Breast epithelium (tissue), 4 donors: ENCODE results near the gene FBXO15. TPM values are rescaled to one million over a fixed set of nuclear protein-coding genes. Genes with fewer than 3 reads are reported as not detected.

Experiments used
- DNase-seq, 2 donors: peaks; one replicate each; pipeline ENCODE4 v3.0.0-alpha.2; 2019; ENCODE audit warnings: low spot score in 2 of 2
- H3K27ac ChIP-seq, 2 donors: fragments of 200-600 bp; sonication (generic) in 1 of 2; one replicate each; pipeline ENCODE4 v1.5.1; 2016 to 2019; ENCODE audit warnings: mild to moderate bottlenecking in 1 of 2
- H3K27me3 ChIP-seq, 2 donors: fragments of 200-600 bp; sonication (generic) in 1 of 2; one replicate each; pipeline versions ENCODE4 v1.5.1 to v1.6.0; 2017 to 2019; ENCODE audit warnings: control low read depth in 1 of 2, mild to moderate bottlenecking in 1 of 2
- H3K36me3 ChIP-seq: fragments of 200-600 bp; one replicate; pipeline ENCODE4 v1.5.1; 2019
- H3K4me1 ChIP-seq, 2 donors: fragments of 200-600 bp; sonication (generic); one replicate each; pipeline ENCODE4 v1.5.1; 2016 to 2019; ENCODE audit warnings: control low read depth in 1 of 2
- H3K4me3 ChIP-seq, 3 donors: fragments of 200-600 bp; sonication (generic); 1 replicate in 2 of 3; 2 replicates in 1 of 3; pipeline ENCODE4 v1.5.1; 2016 to 2019; ENCODE audit warnings: mild to moderate bottlenecking in 3 of 3, moderate library complexity in 2 of 3
- H3K9me3 ChIP-seq, 2 donors: fragments of 200-600 bp; sonication (generic) in 1 of 2; one replicate each; pipeline ENCODE4 v1.5.1; 2016 to 2019; ENCODE audit warnings: control low read depth in 1 of 2
- CTCF ChIP-seq, 3 donors: fragments of 450-650 bp; IDR thresholded peaks; one replicate each; pipeline ENCODE4 v1.5.1; 2016 to 2017; ENCODE audit warnings: antibody characterized with exemption in 3 of 3, mild to moderate bottlenecking in 3 of 3, moderate library complexity in 3 of 3
- POLR2A ChIP-seq: fragments of 450-650 bp; IDR thresholded peaks from one replicate; pipeline ENCODE4 v1.6.1; 2016; ENCODE audit warnings: antibody characterized with exemption, mild to moderate bottlenecking, moderate library complexity
- POLR2AphosphoS5 ChIP-seq, 3 donors: sonication (generic); formaldehyde crosslinking; IDR thresholded peaks; one replicate each; pipeline ENCODE4 v1.6.1; 2017; ENCODE audit warnings: antibody characterized with exemption in 3 of 3
- intact Hi-C: fragments of 100-400 bp; cut with DNase I; formaldehyde crosslinking; loops from one replicate; pipeline ENCODE4 v1.15.1; 2023; ENCODE audit warnings: low total_unique reads
- total RNA-seq, 3 donors: library from RNA; depleted of rRNA; stranded (reverse); fragments of >200 nt; gene quantifications; one replicate each; pipeline ENCODE4 v1.1.0, GENCODE V29; 2016

The FBXO15 gene
- total RNA-seq, 3 donors from 2014 or later, result 0.64 to 1.3 (median 0.73) TPM

- TF ChIP-seq POLR2A, result no peak
- TF ChIP-seq CTCF (IDR thresholded peaks at IDR 0.05), result no peak
- TF ChIP-seq POLR2AphosphoS5 (IDR thresholded peaks at IDR 0.05), result no peak
- Histone ChIP-seq H3K4me3 (no peak overlapping the region), H3K27me3 (no peaks in the 10 kb centered on the region), H3K27ac (no peak overlapping the region), H3K36me3 (no peaks in the 10 kb centered on the region), H3K4me1 (peaks cover 0 to 5% of the 10 kb centered on the region in 2 donors), H3K9me3 (no peaks in the 10 kb centered on the region)
- DNase-seq, result no peak
- intact Hi-C loops, result no loop called here
These were observed 6.2 kb upstream of the FBXO15 start for GRCh38 chr18:74153793-74154192.

GRCh38 chr18:74153377-74153776 is 5.7 kb upstream of the FBXO15 start:
- Histone ChIP-seq H3K27ac (no peak overlapping the region), H3K9me3 (no peaks in the 10 kb centered on the region), H3K36me3 (no peaks in the 10 kb centered on the region), H3K4me3 (no peak overlapping the region), H3K4me1 (peaks cover 0 to 5% of the 10 kb centered on the region in 2 donors), H3K27me3 (no peaks in the 10 kb centered on the region)
- TF ChIP-seq POLR2A, result no peak
- TF ChIP-seq POLR2AphosphoS5 (IDR thresholded peaks at IDR 0.05), result no peak
- no peak for TF ChIP-seq CTCF (IDR thresholded peaks at IDR 0.05)
- no peak for DNase-seq
- intact Hi-C loops, result no loop called here

- intact Hi-C loops, result no loop called here
- no peak overlapping the region for H3K27ac ChIP-seq
- H3K27me3 ChIP-seq, result no peaks in the 10 kb centered on the region
- H3K4me1 ChIP-seq, result peaks cover 0 to 5% of the 10 kb centered on the region in 2 donors
- no peaks in the 10 kb centered on the region for H3K36me3 ChIP-seq
- no peak for DNase-seq
- no peaks in the 10 kb centered on the region for H3K9me3 ChIP-seq
- no peak for TF ChIP-seq POLR2AphosphoS5 (IDR thresholded peaks at IDR 0.05)
- no peak for TF ChIP-seq CTCF (IDR thresholded peaks at IDR 0.05)
- no peak for TF ChIP-seq POLR2A
- H3K4me3 ChIP-seq, result no peak overlapping the region
These were observed 5.2 kb upstream of the FBXO15 start for GRCh38 chr18:74152857-74153256.

- DNase-seq, result no peak
- Histone ChIP-seq H3K36me3 (no peaks in the 10 kb centered on the region), H3K4me1 (peaks cover 0 to 5% of the 10 kb centered on the region in 2 donors), H3K4me3 (no peak overlapping the region), H3K9me3 (no peaks in the 10 kb centered on the region), H3K27me3 (no peaks in the 10 kb centered on the region), H3K27ac (no peak overlapping the region)
- TF ChIP-seq POLR2A (no peak), POLR2AphosphoS5 (IDR thresholded peaks at IDR 0.05) (no peak), CTCF (IDR thresholded peaks at IDR 0.05) (no peak)
- intact Hi-C loops, result no loop called here
These were observed 4.6 kb upstream of the FBXO15 start for GRCh38 chr18:74152270-74152669.

- intact Hi-C loops, result no loop called here
- H3K9me3 ChIP-seq, result no peaks in the 10 kb centered on the region
- H3K27me3 ChIP-seq, result no peaks in the 10 kb centered on the region
- H3K36me3 ChIP-seq, result no peaks in the 10 kb centered on the region
- no peak for TF ChIP-seq POLR2AphosphoS5 (IDR thresholded peaks at IDR 0.05)
- no peak for DNase-seq
- no peak overlapping the region for H3K27ac ChIP-seq
- peak overlapping the region in 2 of 3 donors; percentile 73 to 76 for H3K4me3 ChIP-seq
- H3K4me1 ChIP-seq, result peaks cover 0 to 5% of the 10 kb centered on the region in 2 donors
These were observed 2.2 kb upstream of the FBXO15 start for GRCh38 chr18:74149878-74150277.

- TF ChIP-seq POLR2A (no peak), POLR2AphosphoS5 (IDR thresholded peaks at IDR 0.05) (peak in 1 of 3 donors; percentile 2), CTCF (IDR thresholded peaks at IDR 0.05) (no peak)
- Histone ChIP-seq H3K4me1 (peaks cover 0 to 5% of the 10 kb centered on the region in 2 donors), H3K27ac (peak overlapping the region; percentile 86 to 94)
These were observed 973 bp upstream of the FBXO15 start for GRCh38 chr18:74148543-74149070.

More at GRCh38 chr18:74148543-74149070, 973 bp upstream of the FBXO15 start:
- H3K36me3 ChIP-seq, result no peaks in the 10 kb centered on the region
- no peaks in the 10 kb centered on the region for H3K27me3 ChIP-seq
- H3K4me3 ChIP-seq, result peak overlapping the region; percentile 73 to 83 (median 76)
- no peaks in the 10 kb centered on the region for H3K9me3 ChIP-seq
- DNase-seq, result no peak
- intact Hi-C loops, result no loop called here
